Fibroblast of mammary gland (primary cell): ENCODE results near the gene SLC9B1.
"Not testable (repeated sequence)": the region's sequence is repeated elsewhere in the genome, so short reads cannot be mapped to it uniquely, and the experiment has no call there.

ENCODE experiments used
- DNase-seq: peaks from one replicate; pipeline ENCODE4 v3.0.0-alpha.2; 2010; ENCODE audit warnings: low read depth
- H3K4me3 ChIP-seq: 2 replicates; pipeline ENCODE4 v1.5.1; 2011; ENCODE audit warnings: low read depth, mild to moderate bottlenecking, low read length, moderate library complexity; ENCODE audit not compliant: control insufficient read depth
- CTCF ChIP-seq: conservative IDR thresholded peaks from 2 replicates; pipeline ENCODE4 v1.5.1; 2011; ENCODE audit warnings: low read depth, low read length, inconsistent platforms; ENCODE audit not compliant: control insufficient read depth, insufficient read depth

The SLC9B1 gene

GRCh38 chr4:102901804-102902203 is 117.7 kb downstream of the SLC9B1 start:
- no peak for TF ChIP-seq CTCF
- no peak for DNase-seq
- no peak overlapping the region for H3K4me3 ChIP-seq

DNA sequence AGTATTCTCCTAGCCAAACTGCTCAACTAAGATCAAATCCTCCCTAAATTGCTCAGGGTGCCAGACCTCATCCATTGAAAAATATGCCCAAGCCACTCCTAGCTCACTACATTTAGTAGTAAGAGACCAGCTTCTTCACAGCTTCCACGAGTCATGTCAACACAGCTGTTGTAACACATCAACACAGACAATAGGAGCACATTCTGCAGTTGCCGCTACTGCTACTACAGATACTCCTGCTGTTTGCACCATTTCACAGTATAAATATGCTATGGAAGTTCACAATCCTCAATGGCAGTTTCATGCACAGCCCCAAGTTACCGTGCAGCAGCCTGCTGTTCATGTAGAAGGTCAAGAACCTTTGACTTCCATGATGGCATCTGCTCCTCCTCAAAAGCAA is 121.9 kb downstream of the SLC9B1 start:
- DNase-seq, H3K4me3 ChIP-seq: not testable (repeated sequence)

DNA sequence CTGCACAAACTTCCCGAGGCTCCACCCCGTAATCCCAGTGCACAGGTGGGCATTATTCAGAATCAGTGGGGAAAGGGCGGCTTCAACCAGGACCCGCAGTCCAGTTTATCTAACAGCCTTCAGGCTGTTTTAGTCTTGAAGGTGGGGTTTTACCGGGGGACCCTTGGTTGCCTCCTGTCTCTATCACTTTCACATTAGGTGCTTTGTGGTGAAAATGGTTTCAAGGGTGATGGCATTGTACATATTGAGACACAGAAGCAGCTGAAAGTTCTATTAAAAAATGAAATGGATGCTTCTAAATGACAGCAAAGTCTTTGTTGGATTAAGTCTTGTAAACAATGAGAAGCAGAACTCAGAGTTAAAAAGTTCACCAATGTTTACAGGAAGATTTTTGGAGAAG is 123.0 kb downstream of the SLC9B1 start:
- H3K4me3 ChIP-seq, DNase-seq: not testable (repeated sequence)

DNA sequence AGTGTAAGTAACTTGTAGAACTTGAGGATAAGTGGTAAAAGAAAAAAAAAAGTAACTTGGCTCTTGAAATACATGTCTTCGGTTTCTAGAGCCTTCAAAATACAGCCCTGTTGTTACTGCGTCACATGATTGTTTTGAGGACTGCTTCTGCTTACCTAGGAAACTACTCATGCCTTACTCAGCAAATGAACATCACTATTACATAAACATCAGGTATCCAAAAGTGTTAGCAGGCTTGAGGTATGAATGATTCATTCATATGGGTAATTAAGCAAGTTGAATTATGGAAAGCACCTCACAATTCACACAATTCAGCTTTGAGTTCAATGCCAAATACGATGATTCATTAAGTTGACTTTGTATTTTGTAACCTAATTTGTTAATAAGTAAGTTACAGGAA is 129.6 kb downstream of the SLC9B1 start:
- not testable (repeated sequence) for DNase-seq, H3K4me3 ChIP-seq

DNA sequence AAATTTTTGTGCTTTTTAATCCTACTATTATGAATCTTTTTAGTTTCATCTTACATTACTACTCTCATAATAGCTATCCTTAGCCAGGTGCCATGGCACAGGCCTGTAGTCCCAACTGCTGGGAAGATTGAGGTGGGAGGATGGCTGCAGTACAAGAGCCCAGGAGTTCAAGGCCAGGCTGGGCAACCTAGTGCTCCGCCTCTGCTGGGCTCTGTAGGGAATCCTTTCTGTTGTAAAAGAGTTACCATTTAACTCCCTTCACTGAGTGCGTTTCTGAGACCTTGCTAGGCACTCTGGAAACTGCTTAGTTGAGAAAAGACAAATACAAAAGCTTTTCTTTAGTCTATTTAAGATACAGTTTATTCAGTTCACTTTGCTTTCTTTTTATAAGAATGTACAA is 130.9 kb downstream of the SLC9B1 start:
- DNase-seq, H3K4me3 ChIP-seq: not testable (repeated sequence)

- TF ChIP-seq CTCF: no peak
- H3K4me3 ChIP-seq: no peak overlapping the region
- no peak for DNase-seq
Observed at GRCh38 chr4:102883278-102883677, 136.2 kb downstream of the SLC9B1 start.

- no peak for TF ChIP-seq CTCF
- H3K4me3 ChIP-seq: no peak overlapping the region
- no peak for DNase-seq
Observed at GRCh38 chr4:102881343-102881742, 138.2 kb downstream of the SLC9B1 start.

DNA sequence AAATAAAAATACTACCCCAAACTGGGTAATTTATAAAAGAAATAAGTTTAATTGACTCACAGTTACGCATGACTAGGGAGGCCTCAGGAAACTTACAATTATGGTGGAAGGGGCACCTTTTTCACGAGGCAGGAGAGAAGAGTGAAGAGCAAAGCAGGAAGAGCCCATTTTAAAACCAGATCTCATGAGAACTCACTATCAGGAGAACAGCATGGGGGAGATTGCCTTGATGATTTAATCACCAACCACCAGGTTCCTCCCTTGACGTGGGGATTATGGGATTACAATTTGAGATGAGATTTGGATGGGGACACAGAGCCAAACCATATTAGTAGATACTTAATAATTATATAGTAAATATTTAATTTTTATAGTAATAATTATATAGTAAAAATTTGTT is 140.6 kb downstream of the SLC9B1 start:
- DNase-seq: no peak
- no peak overlapping the region for H3K4me3 ChIP-seq
- TF ChIP-seq CTCF: no peak

DNA sequence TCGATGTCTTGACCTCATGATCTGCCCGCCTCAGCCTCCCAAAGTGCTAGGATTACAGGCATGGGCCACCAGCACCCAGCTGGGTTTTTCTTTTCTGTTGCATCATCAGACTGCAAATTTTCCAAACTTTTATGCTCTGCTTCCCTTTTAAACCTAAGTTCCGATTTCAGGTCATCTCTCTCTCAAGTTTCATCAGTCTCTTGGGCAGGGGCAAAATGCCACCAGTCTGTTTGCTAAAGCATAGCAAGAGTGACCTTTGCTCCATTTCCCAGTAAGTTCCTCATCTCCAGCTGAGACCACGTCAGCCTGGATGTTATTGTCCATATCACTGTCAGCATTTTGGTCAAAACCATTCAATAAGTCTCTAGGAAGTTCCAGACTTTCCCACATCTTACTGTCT is 141.2 kb downstream of the SLC9B1 start:
- not testable (repeated sequence) for H3K4me3 ChIP-seq
- DNase-seq: peak; percentile 52

- not testable (repeated sequence) for DNase-seq, H3K4me3 ChIP-seq
Observed at GRCh38 chr4:102877477-102878106, 141.9 kb downstream of the SLC9B1 start.
